ENCODE results near the gene CAPN5. TPM values are rescaled to one million over a fixed set of nuclear protein-coding genes. Genes with fewer than 3 reads are reported as not detected.

CAPN5 gene
- total and polyA plus RNA-seq, 2 of the 8 experiments (the other 6 are each of a cell fraction or from before 2014, with no cell fraction given): 21.5 to 22.4 TPM

DNA sequence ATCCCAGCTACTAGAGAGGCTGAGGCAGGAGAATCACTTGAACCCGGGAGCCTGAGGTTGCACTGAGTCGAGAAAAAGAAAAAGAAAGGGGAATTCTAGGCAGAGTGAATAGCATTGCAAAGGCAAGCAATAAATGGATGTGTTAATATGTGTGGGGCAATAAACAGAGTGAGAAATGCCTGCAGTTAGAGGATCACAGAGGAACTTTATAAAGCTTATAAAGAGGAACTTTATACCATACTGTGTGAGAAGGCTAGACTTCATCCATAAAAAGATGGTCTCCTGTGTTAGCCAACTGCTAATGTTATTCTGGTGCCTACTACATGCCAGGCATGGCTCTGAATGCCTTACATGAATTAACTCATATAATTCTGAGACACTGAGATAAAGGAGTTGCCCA, 31.7 kb upstream of the CAPN5 start (continued):
- TF ChIP-seq RAD21 (IDR thresholded peaks at IDR 0.05 in 1 of 2, conservative IDR thresholded peaks at IDR 0.05 in 1 of 2; ENCODE audit: low read depth in 2 of 2, low read length in 2 of 2) (no peak), POLR2AphosphoS5 (IDR thresholded peaks at IDR 0.05; ENCODE audit: low read depth, low read length) (no peak), CEBPB (IDR thresholded peaks at IDR 0.05; ENCODE audit: low read depth, low read length) (no peak)
- TF ChIP-seq, protein P1, sequence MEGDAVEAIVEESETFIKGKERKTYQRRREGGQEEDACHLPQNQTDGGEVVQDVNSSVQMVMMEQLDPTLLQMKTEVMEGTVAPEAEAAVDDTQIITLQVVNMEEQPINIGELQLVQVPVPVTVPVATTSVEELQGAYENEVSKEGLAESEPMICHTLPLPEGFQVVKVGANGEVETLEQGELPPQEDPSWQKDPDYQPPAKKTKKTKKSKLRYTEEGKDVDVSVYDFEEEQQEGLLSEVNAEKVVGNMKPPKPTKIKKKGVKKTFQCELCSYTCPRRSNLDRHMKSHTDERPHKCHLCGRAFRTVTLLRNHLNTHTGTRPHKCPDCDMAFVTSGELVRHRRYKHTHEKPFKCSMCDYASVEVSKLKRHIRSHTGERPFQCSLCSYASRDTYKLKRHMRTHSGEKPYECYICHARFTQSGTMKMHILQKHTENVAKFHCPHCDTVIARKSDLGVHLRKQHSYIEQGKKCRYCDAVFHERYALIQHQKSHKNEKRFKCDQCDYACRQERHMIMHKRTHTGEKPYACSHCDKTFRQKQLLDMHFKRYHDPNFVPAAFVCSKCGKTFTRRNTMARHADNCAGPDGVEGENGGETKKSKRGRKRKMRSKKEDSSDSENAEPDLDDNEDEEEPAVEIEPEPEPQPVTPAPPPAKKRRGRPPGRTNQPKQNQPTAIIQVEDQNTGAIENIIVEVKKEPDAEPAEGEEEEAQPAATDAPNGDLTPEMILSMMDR (IDR thresholded peaks at IDR 0.05; ENCODE audit: control extremely low read depth in 1 of 3, insufficient read depth in 1 of 3, low read depth in 1 of 3, low read length in 3 of 3): no peak
